ENCODE results near the gene KRTAP5-5.
A peak's percentile ranks its signal among the peaks of the same experiment; 100 is the strongest.
"Not testable (repeated sequence)": the region's sequence is repeated elsewhere in the genome, so short reads cannot be mapped to it uniquely, and the experiment has no call there.

Gene KRTAP5-5, protein sequence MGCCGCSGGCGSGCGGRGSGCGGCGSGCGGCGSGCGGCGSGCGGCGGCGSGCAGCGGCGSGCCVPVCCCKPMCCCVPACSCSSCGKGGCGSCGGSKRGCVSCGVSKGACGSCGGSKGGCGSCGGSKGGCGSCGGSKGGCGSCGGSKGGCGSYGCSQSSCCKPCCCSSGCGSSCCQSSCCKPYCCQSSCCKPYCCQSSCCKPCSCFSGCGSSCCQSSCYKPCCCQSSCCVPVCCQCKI

GRCh38 chr11:1629326-1630185 lies at the start of gene KRTAP5-5:
Gene KRTAP5-5 (plus strand): TSS chr11:1629775. CDS start chr11:1629841, 66 bp downstream.
- no peak for DNase-seq

DNA sequence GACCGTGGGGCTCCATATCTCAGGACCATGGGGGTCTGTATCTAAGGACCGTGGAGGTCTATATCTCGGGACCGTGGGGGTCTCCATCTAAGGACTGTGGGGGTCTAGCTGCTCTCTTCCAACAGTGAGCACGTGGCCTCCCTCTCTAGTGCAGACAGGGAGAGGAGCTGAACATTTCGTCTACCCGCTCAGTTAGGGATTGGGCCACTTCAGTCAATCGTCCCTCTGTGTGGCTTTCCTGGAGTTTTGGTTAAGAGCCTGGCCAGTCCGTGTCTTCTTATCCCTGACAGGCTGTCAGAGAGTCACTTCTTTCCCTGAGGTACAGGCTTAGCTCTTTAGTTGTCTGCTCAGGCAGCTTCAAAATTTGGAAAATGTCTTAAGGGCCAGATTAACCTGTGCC lies 47.6 kb upstream of the KRTAP5-5 start:
- no peak for DNase-seq

DNA sequence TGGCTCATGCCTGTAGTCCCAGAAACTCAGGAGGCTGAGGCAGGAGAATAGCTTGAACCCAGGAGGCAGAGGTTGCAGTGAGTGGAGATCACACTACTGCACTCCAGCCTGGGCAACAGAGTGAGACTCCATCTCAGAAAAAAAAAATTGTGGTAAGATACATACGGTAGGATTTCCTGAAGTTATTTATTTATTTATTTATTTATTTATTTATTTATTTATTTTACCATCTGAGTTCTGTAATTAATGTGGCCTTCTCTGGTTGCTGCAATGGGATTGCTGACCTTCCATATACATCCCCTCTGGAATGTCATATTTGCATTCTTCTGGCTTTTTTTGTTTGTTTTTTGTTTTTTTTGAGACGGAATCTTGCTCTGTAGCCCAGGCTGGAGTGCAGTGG lies 46.7 kb upstream of the KRTAP5-5 start:
- DNase-seq: not testable (repeated sequence)

DNA sequence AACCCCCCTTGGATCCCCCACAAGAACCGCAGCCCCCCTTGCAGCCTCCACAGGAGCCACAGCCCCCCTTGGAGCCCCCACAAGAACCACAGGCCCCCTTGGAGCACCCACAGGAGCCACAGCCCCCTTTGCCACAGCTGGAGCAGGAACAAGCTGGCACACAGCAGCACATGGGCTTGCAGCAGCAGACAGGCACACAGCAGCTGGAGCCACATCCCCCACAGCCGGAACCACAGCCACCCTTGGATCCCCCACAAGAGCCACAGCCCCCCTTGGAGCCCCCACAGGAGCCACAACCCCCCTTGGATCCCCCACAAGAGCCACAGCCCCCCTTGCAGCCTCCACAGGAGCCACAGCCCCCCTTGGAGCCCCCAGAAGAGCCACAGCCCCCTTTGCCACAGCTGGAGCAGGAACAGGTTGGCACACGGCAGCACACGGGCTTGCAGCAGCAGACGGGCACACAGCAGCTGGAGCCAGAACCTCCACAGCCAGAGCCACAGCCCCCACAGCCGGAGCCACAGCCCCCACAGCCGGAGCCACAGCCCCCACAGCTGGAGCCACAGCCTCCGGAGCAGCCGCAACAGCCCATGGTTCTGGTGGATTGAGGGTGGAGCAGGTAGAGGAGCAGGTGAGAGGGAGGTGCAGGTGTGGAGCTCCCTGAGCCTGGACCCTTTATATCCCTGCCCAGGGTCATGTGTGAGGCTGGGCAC lies 44.8 kb upstream of the KRTAP5-5 start, which contains the start of gene KRTAP5-1:
KRTAP5-1 (minus strand) TSS at position 623 of the 710 bp plus-strand sequence; CDS start at position 589, 34 bp downstream.
- not testable (repeated sequence) for DNase-seq

- no peak for DNase-seq
These were observed 42.9 kb upstream of the KRTAP5-5 start for GRCh38 chr11:1586699-1587098.

DNA sequence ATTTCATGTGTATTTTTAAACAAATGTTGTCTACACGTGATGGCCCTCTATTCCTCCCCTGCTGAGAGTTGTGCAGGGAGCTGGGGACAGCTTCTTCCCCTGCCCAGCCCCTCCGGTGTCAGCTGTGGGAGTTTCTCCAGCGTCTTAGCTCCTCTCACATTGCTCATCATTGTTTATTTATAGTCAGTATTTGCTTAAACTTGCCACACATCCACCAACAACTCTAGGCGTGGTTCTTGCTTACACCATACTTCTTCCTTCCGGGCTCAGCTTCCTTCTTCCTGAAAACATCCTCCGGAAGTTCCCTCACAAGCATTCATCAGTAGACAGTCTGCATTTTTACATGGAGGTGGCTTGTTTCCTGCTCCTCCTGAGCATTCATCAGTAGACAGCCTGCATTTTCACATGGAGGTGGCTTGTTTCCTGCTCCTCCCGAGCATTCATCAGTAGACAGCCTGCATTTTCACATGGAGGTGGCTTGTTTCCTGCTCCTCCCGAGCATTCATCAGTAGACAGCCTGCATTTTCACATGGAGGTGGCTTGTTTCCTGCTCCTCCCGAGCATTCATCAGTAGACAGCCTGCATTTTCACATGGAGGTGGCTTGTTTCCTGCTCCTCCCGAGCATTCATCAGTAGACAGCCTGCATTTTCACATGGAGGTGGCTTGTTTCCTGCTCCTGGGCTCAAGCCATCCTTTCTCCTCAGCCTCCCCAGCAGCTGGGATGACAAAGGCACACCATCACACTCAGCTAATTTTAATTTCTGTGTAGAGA lies 40.2 kb upstream of the KRTAP5-5 start:
- DNase-seq: not testable (repeated sequence)

DNA sequence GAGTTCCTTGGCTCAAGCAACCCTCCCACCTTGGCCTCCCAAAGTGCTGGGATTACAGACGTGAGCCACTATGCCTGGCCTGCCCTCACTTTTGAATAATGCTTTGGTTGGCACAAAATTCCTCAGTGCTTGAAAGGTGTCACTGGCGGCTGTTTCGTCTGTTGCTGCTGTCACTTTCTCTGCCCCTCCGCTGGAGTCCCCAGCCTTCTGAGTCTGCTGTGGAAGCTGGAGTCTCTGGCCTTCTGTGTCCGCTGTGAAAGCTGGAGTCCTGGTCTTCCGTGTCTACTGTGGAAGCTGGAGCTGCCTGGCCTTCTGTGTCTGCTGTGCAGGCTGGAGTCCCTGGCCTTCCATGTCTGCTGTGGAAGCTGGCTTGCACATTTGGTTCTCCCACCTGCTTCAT lies 39.6 kb upstream of the KRTAP5-5 start:
- no peak for DNase-seq

DNA sequence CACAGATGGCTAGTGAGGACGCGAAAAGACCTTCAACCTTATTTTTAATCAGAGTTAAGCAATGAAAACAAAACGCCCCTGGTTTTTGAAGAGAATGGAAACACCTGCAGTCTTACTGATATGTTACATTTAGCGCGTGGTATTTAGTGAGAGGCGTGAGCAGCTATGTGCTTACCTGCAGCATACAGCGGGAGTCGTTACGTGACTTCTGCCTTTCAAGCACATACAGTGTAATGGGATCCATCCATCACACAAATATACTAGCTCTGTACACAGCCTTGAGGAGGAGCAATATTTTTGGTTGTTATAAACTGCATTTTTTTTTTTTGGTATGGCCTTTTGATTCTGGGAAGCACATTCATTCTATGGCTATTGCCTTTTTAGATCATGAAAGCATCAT lies 36.9 kb upstream of the KRTAP5-5 start:
- DNase-seq: peak; percentile 64

GRCh38 chr11:1595994-1596575 lies 33.5 kb upstream of the KRTAP5-5 start:
- not testable (repeated sequence) for DNase-seq

DNA sequence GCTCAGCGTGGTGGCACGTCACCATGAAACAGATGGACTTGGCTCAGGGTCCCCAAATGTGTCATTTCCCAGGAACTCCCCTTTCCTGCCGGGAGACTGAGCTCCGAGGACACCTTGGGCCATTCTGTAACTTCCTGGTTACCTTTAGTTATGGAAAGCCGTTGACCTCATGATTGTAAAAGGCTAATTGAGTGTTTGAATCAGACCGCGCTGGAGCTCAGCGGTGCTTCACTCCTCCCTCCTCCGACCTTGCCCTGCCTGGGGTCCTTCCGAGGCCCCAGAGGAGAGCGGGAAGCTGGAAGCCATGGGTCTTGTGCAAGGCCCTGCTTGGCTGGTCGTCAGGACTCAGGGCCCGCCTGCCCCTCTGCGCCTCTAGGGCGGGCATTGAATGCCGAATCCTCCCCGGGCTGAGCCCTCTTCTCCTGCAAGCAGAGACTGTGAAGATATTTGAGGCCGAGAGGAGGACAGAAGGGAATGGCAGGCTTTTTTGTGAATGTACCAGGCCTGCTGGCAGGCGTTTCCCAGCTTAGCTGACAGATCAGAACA lies 32.9 kb upstream of the KRTAP5-5 start:
- DNase-seq: peak; percentile 15

GRCh38 chr11:1597331-1597993 lies 32.1 kb upstream of the KRTAP5-5 start:
- no peak for DNase-seq

GRCh38 chr11:1597994-1598380 lies 31.6 kb upstream of the KRTAP5-5 start, which contains the start of gene KRTAP5-2:
Gene KRTAP5-2 (minus strand): TSS chr11:1598294. CDS start chr11:1598250, 44 bp downstream.
- DNase-seq: no peak

DNA sequence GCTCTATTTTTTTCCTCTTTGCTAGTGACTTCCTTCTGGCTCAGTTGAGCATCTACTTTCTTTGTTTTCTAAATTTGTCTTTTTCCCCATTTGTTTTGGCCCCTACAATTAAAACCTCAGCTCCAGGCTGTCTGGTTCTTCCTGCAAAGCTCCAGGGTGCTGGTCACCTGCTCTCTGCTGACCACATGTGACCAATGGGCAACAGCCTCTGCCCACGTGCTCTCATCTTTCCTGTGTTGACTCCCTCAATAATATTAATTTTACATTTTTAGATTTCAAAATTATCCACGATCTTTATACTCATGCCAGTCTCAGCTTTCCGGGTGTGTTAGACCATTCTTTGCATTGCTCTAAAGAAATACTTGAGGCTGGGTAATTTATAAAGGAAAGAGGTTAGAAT lies 31.2 kb upstream of the KRTAP5-5 start:
- DNase-seq: not testable (repeated sequence)

GRCh38 chr11:1598816-1599215 lies 30.8 kb upstream of the KRTAP5-5 start:
- DNase-seq: no peak

DNA sequence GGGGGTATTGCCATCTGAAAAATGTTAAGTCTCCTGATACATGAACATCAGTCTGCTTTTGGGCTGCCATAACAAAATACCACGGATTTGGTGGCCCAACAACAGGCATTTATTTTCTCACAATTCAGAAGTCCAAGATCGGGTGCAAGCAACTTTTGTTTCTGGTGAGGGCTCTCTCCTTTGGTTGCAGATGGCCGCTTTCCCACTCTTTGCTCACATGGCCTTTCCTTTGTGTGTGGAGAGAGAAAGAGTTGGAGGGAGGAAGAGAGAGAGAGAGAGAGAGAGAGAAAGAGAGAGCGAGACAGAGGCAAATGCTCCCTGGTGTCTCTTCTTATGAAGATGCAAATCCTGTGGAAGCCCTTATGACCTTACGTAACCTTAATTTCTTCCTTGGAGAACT lies 28.9 kb upstream of the KRTAP5-5 start:
- DNase-seq: no peak

- not testable (repeated sequence) for DNase-seq
These were observed 27.9 kb upstream of the KRTAP5-5 start for GRCh38 chr11:1601663-1602062.

GRCh38 chr11:1603629-1604028 lies 25.9 kb upstream of the KRTAP5-5 start:
- no peak for DNase-seq

- DNase-seq: no peak
These were observed 25.4 kb upstream of the KRTAP5-5 start for GRCh38 chr11:1604181-1604580.

- no peak for DNase-seq
These were observed 24.9 kb upstream of the KRTAP5-5 start for GRCh38 chr11:1604711-1605110.

- DNase-seq: not testable (repeated sequence)
These were observed 23.7 kb upstream of the KRTAP5-5 start for GRCh38 chr11:1605923-1606322.

GRCh38 chr11:1607156-1607845 lies 22.3 kb upstream of the KRTAP5-5 start:
- not testable (repeated sequence) for DNase-seq

All from NCI-H748 treated with DMSO at 0.1 percent for 48 hours (cell line).